Left ventricle myocardium inferior (tissue), 1 donor: Measurements from ENCODE around the gene NUBPL. TPM values are rescaled to one million over a fixed set of nuclear protein-coding genes. Genes with fewer than 3 reads are reported as not detected.

Experiments
- DNase-seq: peaks from one replicate; pipeline ENCODE4 v3.0.0-alpha.2; 2020
- H3K27ac ChIP-seq: fragments of 200-600 bp; replicated peaks from 2 replicates; pipeline ENCODE4 v1.8.0; 2021
- H3K27me3 ChIP-seq: fragments of 200-600 bp; 2 replicates; pipeline ENCODE4 v1.8.0; 2021; ENCODE audit warnings: low read depth
- H3K36me3 ChIP-seq: fragments of 200-600 bp; 2 replicates; pipeline ENCODE4 v1.8.0; 2021
- H3K4me1 ChIP-seq: fragments of 200-600 bp; 2 replicates; pipeline ENCODE4 v1.8.0; 2021
- H3K4me3 ChIP-seq: fragments of 200-600 bp; 2 replicates; pipeline ENCODE4 v1.8.0; 2021; ENCODE audit warnings: mild to moderate bottlenecking, moderate library complexity
- H3K9me3 ChIP-seq: fragments of 200-600 bp; replicated peaks from 2 replicates; pipeline ENCODE4 v1.8.0; 2021
- intact Hi-C: fragments of 100-400 bp; cut with micrococcal nuclease; formaldehyde crosslinking; loops from one replicate; pipeline ENCODE4 v1.11.0; 2022
- total RNA-seq: library from RNA; stranded (reverse); fragmentation: NEBNext Ultra II Directional; extraction: Animal tissue kit (Norgen Biotek cat#: 25700); gene quantifications from one replicate; pipeline ENCODE4 v1.2.1, GENCODE V29; 2021
- TF ChIP-seq, protein P1 (sequence below): fragments of 200-600 bp; IDR thresholded peaks from 2 replicates; pipeline ENCODE4 v1.8.0; 2021; ENCODE audit warnings: antibody characterized with exemption, mild to moderate bottlenecking, borderline replicate concordance
- donor health status: DM: no; HTN: yes; CAD: no; lungs with severe emphysema.

Gene NUBPL
- total RNA-seq, 1 donor from 2014 or later = 32.2 TPM

DNA sequence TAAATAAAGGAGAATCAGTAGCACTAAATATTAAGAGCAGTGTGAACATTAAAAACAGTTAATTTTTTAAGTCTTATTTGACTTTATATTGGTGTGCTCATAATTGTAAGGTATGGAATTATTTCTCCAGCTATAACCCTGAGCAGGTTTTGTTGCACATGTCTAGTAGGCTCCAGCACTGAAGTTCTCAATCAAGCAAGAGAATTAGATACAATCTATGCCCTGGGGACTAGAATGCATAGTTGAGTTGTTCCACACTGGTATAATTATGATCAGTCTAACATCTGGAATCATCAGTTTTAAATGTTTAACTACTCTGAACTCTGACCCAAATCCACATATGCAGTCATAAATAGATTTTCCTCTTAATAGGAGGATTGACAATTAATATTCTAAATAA lies 258.1 kb downstream of the NUBPL start:
- H3K9me3 ChIP-seq = peaks cover 7% of the 10 kb centered on the region
- DNase-seq = no peak
- H3K27ac ChIP-seq = no peak overlapping the region
- peaks cover 7% of the 10 kb centered on the region for H3K4me1 ChIP-seq
- H3K27me3 ChIP-seq = no peaks in the 10 kb centered on the region
- TF ChIP-seq, protein P1, sequence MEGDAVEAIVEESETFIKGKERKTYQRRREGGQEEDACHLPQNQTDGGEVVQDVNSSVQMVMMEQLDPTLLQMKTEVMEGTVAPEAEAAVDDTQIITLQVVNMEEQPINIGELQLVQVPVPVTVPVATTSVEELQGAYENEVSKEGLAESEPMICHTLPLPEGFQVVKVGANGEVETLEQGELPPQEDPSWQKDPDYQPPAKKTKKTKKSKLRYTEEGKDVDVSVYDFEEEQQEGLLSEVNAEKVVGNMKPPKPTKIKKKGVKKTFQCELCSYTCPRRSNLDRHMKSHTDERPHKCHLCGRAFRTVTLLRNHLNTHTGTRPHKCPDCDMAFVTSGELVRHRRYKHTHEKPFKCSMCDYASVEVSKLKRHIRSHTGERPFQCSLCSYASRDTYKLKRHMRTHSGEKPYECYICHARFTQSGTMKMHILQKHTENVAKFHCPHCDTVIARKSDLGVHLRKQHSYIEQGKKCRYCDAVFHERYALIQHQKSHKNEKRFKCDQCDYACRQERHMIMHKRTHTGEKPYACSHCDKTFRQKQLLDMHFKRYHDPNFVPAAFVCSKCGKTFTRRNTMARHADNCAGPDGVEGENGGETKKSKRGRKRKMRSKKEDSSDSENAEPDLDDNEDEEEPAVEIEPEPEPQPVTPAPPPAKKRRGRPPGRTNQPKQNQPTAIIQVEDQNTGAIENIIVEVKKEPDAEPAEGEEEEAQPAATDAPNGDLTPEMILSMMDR = no peak
- intact Hi-C loops = no loop called here
- no peak overlapping the region for H3K4me3 ChIP-seq
- peaks cover 4% of the 10 kb centered on the region for H3K36me3 ChIP-seq

DNA sequence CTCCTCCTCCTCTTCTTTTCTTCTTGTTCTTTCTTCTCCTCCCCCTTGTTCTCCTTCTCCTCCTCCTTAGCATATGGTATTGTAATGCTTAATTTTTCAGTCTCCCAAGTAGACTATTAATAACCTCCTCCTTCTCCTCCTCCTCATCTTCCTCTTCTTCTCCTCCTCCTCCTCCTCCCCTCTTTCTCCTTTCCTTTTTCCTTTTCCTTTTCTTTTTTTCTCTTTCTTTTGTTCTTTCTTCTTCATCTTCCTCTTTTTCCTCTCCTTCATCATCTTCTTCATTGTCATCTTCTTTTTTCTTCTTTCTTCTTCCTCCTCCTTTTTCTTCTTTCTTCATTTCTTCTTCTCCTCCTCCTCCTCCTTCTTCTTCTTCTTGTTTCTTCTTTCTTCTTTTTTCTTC lies 264.3 kb downstream of the NUBPL start:
- Histone ChIP-seq H3K4me1 (peaks cover 13% of the 10 kb centered on the region), H3K36me3 (no peaks in the 10 kb centered on the region), H3K9me3 (no peaks in the 10 kb centered on the region), H3K4me3 (no peak overlapping the region), H3K27me3 (no peaks in the 10 kb centered on the region), H3K27ac (no peak overlapping the region)
- DNase-seq = no peak
- intact Hi-C loops = no loop called here
- TF ChIP-seq, protein P1 = no peak

DNA sequence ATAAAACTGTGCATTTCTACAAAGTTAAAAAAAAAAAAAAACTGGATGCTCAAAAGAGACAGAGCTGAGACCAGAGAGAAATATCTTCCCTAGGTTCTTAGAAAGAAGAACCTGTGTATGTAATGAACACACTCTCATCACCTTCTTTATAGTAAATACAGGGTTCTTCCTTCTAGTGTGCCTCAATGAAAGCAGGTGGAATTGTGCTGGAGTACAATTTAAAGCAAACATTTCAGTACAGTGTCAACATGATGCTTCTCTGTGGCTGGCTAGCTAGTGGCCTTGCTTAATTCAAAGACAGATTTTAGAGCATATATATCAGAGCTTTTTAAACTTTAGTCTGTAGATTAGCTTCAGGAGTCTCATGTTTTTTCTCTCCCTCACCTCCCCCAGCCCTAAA lies 266.1 kb downstream of the NUBPL start:
- H3K36me3 ChIP-seq = no peaks in the 10 kb centered on the region
- H3K27me3 ChIP-seq = no peaks in the 10 kb centered on the region
- no peak overlapping the region for H3K27ac ChIP-seq
- intact Hi-C loops = no loop called here
- H3K4me1 ChIP-seq = peaks cover 13% of the 10 kb centered on the region
- H3K4me3 ChIP-seq = no peak overlapping the region
- DNase-seq = no peak
- H3K9me3 ChIP-seq = no peaks in the 10 kb centered on the region
- TF ChIP-seq, protein P1 = no peak

DNA sequence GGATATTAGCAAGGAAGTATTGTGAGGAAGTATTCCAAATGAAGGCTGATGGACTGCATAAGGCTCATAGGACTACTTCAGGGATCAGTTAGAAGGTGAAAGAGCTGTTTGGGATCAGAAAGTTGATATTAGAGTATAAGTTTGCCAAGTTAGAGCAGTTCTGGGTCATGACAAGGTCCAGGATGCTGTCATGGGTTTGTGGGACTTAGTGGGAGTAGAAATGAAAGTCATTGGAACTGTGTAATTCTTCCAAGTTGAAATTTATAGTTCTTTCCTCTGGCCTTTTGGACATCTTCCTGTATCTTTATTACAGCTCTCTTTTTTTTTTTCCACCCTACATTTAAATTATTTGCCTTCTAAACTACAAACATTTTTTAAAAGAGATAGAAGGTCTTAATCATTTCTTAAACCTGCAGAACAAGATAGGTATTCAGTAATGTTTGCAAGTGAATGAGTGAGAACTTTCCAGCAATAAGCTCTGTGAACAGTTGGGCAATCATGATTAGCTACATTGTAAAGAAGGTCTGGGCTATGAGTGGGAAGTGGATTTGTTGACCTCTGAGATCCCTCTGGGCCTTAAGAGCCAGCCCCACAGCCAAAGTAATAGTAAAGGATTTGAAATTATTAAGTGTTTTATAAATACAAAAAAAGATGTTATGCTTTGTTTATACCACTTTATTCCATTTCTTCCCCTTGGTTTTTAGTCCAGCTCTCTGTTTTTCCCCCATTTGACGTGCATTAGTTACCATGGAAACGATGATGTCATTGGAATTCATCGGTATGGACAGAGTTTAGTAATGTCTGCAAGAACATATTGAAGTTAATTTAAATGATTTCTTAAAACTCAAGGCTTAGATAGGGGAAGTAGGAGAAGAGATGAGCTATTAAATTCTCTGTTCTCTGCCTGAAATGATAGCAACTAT lies 268.0 kb downstream of the NUBPL start:
- H3K4me3 ChIP-seq = no peak overlapping the region
- peaks cover 6% of the 10 kb centered on the region for H3K4me1 ChIP-seq
- no peak overlapping the region for H3K27ac ChIP-seq
- DNase-seq = no peak
- H3K27me3 ChIP-seq = no peaks in the 10 kb centered on the region
- H3K36me3 ChIP-seq = no peaks in the 10 kb centered on the region
- TF ChIP-seq, protein P1 = no peak
- no peaks in the 10 kb centered on the region for H3K9me3 ChIP-seq
- intact Hi-C loops = no loop called here

DNA sequence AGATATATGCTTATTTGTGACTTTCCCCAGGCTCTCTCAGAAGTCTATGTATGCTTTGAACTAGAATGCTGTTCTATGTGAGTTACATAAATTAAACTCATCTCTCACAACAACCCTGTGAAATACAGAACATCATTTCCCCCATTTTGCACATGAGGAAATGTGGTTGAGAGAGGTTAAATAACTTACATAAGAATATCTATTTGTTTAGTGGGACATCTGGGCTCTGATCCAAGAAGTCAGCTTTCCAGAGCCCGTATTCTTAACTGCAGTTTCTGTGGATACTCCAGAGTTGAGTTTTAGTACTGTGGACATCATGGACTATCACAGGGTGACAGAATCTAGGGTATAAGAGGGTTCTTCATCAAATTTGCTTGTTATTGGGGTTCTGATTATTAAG lies 273.4 kb downstream of the NUBPL start:
- H3K9me3 ChIP-seq = no peaks in the 10 kb centered on the region
- DNase-seq = no peak
- no peaks in the 10 kb centered on the region for H3K36me3 ChIP-seq
- TF ChIP-seq, protein P1 = no peak
- H3K27me3 ChIP-seq = no peaks in the 10 kb centered on the region
- no peak overlapping the region for H3K4me3 ChIP-seq
- intact Hi-C loops = no loop called here
- H3K4me1 ChIP-seq = peaks cover 4% of the 10 kb centered on the region
- no peak overlapping the region for H3K27ac ChIP-seq
